HG03097 (cell line): ENCODE results near the gene RTP2.

Experiments
- ATAC-seq: cut with Tn5 transposase; IDR thresholded peaks from one replicate; pipeline ENCODE4 v1.9.1; 2021; ENCODE audit not compliant: unreplicated experiment, low FRiP score

RTP2 gene, protein sequence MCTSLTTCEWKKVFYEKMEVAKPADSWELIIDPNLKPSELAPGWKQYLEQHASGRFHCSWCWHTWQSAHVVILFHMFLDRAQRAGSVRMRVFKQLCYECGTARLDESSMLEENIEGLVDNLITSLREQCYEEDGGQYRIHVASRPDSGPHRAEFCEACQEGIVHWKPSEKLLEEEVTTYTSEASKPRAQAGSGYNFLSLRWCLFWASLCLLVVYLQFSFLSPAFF

DNA sequence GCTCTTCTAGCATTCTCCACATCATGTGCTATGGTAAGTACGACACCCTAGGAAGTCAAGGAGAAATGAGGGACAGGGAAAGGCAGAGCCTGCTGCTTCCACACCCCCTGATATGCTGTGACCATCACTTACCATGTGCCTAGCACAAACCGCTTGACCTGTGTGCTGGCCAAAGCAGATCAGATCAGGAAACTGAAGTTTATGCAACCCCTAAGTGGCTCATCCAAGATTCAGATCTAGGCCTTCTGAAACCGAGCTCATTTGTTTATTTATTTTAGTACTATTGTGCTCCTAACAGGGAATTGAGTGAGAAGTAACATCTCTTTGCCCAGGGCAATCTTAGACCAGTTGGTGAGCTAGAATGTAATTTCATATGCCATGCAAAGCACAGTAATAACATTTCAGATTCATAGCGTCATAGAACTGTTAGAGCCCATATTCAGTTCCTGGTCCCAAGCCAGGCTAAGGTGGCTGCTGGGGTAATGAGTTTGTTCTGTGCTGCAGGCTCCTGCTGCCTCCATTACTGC is at the start of gene RTP2:
Gene RTP2 (minus strand): TSS at position 51 of the 527 bp plus-strand sequence. CDS start 429 bp downstream, outside the sequence.
- ATAC-seq: no peak

DNA sequence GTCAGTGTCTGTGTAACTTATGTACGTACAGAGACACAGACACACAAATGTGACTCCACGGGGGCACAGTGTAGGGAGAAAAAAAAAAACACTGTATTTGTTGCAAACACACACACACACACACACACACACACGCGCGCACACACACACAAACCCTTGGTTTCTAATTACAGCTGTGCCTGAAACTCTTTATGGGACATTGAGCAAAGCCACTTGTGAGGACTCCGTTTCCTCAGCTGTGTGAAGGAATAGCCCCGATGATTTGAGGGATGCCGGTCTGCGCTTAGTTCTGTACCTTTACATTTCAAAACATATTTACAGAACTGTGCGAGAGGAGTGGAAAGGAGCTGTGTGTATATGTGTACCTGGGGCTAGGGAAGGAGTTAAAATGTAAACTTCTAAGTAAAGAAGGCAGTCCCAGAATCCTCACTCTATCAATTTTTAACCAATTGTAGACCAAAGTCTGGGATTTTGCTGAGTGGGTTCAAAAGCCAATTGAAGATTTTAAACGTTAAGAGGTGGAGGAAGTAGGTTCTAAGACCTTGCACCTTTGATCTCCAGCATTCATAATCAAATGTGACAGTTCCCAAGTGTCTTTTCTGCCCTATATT is 48.3 kb upstream of the RTP2 start:
- no peak for ATAC-seq

DNA sequence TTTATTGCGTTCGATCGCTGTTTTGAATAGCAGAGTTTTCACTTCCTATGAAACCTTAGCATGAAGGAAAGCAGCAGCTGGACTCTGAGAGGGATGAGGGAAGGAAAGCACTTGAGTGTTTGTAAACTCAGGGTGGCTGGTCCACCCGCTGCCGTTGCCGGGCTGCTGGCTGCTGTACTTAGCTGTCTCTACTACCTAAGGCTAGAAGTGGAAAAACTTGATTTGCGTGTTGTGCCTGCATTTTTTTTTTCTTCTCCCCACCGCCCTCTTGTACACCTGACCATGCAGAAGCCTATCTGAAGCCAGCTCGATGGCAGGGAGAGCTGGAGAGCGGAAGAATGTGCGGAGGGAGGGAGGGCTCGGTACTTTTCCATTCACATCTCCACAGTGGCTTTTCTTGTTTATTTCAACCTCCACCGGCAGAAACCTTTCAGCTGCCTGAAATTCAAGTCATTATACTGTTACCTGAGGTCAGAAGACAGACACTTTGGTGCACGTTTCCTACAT is 47.7 kb upstream of the RTP2 start:
- no peak for ATAC-seq

DNA sequence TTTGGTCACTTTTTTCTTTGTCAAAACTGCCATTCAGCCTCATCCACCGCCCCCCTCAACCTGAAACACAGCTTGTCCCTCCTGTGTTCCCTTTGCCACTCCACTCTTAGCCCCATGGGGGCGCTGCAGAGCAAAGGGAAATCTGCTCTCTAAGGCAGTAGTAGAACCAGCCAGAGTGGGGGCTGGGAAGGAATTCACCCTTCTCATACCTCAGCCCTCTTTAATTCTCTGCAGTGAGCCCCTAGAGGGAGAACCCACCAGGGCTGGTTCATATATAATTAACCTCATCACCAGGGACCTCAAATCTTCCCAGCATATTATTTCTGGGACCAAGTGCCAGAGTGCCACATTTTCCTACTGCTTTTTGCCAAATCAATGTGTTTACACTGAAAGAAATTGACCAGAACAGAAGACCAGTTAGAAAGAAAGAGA is 45.7 kb upstream of the RTP2 start:
- ATAC-seq: peak; percentile 51

DNA sequence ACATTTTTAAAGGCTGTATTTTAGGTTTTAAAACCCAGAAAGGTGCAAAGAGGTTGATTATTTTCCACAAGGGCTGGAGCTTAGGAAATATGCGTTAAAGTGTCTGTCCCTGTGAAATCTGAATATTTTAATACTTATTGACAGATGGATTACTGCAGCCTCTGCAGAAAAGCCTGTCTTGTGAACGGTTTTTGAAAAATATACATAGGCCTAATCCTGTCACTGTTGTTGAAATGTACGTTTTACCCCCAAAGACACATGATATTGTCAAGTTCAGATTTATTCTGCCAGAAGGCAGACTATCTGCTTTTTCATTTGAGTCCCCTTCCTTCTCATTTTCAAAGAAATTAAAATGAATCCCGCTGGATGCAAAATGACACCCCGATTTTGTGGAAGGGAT is 45.1 kb upstream of the RTP2 start:
- no peak for ATAC-seq

DNA sequence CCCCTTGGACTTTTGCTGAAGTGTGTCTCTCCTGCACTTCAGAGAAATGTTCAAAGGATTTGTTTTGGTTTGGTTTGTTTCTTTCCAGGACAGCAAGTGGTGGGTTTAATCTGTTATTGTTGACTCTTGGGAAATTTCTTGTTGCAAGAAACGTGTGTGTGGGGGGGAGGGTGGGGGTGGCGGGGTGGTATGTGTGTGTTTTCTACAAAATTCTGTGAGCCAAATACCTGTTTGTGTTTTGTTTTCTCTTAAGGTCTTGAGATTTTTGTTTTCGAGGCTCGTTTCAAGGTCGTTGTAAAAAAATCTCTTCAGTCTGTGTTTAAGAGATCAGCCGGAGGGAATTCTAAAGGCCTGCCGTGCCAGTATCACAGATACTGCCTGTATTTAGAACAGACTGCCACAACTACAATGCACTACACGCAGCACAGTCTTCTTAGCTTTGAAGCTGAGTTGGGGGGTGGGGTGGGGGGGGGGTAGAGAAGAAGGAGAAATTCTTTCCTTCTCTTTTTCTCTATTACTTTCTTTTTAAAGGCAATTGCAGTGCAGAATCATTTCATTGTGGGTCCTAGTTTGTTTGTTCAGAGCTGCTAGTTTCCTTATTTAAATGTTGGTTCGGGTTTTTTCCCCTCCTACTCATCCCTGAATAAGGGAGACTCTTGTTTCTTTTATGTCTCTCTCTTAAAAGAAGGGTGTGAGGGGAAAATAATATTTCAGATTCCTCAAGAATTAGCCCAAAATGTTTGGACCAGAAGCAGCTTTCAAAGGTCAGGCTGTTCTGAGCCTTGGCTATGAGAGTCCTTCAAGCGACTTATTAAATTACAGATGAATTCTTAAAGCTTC is 44.3 kb upstream of the RTP2 start:
- no peak for ATAC-seq

DNA sequence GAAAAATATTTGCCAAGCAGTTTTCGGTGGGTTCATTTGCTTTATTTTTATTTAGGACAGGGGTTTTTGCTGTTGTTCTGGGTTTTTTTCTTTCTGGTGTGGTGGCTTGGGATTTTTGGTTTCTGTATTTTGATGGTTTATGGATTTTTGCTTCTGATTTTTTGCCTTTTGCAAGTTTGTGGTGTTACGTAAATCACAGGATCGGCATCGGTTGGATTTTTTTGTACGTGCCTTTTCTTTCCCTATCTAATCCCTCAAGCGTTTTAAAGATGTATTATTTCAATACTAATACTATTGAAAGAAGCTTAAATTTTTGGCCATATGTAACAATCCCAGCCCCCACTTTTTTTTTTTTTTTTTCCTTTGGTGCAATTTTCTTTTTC is 43.7 kb upstream of the RTP2 start:
- no peak for ATAC-seq

DNA sequence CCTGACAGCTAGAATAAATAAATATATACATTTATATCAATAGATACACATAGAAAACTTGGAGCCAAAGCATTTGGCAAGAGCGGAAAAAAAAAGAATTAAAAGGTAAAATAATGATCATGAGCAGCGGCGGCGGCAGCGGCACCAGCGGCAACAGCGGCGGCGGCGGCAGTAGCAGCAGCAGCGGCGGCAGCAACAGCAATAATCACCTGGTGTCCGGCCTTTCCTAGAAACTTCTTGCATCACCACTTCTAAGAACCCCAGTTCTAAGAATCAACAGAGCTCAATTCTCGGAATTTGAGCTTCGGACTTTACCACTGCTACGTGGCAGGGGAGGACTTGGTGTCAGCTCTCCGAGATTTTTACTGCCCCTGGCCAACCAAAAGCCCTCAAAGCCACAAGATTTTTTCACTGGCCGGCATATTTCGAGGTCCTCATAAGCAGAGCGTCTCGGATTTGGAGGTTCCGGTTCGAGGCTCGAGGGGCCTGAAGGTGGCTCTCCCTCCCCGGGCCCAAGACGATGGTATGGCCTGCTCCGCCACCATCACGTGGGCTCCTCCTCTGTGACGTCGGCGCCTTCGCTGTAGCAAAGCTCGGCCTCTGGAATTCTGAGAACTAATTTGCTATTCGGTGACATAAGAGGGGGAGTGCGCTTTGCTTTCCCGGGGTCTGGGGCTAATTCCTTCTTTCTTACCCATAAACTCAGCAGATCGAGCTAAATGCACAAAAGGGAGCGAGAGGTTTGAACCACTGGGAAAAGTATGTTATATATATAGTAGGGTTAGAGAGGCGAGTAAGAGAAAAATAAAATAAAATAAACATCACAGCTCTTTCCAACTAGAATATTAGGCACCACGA is 43.1 kb upstream of the RTP2 start, which contains the start of gene BCL6:
Gene BCL6 (minus strand): TSS at position 268 of the 858 bp plus-strand sequence. CDS start 11,775 bp downstream, outside the sequence.
- peak; percentile 51 for ATAC-seq

DNA sequence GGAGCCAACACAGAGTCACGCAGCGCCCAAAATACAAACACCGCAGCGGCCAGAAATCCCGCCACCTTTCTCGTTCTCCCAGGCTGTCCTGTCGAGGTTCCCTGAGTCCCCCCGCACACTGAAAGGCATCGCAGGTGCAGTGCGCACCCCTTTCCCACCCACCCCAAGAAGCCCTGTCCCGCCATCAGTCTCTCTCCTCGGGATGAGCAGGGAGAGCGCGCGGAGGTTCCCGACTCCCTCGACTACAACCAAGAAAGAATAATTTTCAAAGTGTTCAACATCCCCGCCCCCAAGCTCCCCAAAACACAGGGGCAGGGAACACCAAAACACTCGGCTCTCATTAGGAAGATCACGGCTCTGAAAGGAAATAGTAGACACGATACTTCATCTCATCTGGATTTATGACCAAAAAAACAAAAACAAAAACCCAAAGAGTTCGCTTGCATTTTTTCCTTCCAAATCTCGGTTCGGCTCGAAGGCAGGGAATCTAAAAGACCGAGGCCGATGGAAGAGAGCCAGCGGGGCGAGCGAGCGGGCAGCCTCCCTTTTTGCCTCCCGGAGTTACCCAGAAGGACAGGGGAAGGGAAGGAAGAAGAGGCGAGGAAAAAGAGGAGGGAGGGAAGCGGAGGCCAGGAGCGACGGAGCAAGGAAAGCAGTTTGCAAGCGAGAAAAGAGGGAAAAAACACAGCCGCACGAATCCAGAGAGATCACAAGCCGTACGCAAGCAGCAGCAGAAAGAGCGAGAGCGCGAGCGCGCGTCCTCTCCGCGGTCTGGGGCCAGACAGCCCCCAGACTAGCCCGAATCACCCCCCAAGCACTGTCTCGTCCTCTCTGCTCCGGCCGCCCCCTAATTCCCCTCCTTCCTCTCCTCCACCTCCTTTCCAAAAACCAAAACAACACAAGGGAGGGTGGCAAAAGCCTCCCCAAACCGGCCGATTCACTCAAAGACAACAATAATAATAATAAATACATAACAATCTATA is 42.1 kb upstream of the RTP2 start:
- ATAC-seq: no peak

DNA sequence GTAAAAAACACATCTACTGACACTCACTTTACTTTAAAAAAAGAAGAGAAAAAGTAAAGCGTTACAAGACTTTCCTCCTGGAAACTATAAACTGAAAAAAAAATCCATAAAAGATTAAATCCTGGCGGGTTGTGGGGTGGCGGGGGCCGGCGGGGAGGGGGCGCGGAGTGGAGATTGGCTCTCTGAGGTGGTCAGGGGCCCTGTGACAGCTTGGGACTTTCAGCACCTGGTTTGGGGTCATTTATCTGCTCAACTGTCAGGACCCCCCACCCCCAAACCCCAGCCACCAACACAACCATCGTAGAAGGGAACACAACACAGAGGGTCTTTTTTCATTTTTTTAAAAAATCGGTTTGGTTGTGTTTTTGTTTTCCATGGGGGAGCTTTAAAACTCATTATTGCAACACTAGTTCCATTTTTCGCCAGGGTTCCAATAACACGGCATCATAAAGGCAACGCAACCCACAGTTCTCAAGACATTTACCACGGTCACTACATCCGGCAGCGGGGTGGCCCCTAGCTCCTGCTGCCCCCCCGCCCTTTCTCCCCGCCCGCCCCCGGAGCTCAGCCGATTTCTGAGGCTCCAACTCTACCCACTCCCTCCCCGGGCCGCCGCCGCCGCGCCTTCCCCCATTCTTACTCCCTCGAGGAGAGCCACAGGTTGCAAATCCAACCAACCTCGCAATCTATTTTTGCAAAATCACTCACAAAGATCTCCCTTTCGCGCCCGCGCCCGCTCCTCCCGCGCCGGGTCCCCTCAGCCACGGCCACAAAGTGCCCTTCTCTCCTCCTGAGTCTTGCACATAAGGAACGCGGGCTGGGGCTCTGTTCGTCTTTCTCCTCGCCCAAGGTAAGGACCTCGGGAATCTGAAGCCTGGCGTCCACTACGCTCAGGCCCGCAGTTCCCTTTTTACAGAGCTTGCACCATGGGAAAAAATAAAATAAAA is 41.1 kb upstream of the RTP2 start:
- ATAC-seq: no peak

DNA sequence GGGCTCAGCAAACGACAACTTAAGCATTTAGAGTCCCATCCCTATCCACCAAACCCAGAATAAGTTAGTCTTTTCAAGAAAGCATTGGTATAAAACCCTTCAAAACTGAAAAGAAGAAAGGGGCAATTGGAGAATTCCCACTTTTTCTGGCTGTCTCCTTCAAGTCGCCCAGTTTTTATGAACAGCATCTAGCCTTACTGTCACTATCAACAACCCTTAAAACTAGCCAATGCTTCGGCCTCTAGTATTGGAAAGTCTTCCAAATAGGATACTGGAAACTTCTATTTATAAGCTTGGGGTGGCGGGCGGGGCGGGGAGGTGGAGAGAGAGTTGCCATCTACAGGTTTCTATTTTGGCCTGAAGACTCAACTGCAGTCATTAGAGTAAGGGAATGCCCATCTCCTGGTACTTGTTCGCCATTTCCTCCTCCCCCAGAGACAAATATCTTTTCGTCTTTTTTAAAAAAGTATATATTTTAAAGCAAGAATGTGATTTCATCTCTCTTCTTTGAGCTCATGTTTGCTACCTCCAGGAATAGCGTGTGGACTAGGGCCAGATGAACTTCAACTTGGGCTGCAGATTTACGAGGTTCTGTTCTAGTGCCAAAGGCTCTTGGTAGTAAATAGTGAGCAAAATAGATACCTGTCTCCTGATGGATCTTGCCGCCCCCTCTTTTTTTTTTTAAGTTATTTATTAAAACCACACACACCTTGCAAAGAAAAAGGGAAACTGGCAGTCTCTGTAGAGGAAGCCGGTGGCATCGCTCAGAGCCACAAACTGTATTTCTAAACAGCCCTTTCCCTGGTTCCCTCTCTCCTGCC is 40.2 kb upstream of the RTP2 start:
- ATAC-seq: no peak

DNA sequence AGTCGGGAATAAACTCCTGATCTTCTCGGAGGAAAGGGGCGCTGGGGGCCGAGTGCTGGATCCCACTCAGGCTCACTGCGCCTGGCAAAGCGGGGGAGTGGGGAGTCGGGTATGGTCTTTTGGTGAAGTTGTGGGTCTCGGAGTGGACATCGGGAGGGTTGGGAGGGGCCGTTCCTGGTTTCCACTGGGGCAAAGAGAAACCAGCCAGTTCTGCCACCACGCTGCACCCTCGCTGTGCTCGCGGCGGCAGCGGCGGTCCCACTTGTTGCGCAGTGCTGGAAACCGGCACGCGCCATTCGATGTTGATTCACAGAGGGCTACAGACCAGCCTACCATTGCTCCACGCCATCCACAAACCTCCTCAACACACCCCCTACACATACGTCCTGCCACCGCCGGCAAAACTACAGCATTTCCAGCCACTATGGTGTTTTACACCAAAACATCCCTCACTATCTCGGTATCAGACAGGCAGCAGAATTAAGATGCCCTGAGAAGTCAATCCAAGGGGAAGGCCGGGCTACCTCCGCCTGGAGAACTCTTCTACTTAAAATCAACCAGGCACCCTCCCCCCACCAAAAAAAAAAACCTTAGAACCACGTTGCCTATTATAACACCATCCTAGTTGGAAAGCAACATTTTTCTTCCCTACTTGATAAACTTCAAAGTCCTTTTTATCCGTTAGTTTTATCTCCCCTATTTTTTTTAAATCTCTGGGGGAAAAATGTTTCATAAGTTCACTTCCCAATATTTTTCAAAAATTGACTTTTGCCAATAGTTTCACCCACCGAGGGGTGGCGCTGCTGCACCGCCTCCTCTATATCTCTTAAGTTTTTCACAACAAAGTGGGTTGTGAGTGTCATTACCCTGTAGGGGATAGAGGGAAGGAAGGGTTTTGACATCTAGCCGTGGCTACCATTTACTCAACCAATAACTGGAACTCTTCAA is 39.3 kb upstream of the RTP2 start:
- no peak for ATAC-seq

DNA sequence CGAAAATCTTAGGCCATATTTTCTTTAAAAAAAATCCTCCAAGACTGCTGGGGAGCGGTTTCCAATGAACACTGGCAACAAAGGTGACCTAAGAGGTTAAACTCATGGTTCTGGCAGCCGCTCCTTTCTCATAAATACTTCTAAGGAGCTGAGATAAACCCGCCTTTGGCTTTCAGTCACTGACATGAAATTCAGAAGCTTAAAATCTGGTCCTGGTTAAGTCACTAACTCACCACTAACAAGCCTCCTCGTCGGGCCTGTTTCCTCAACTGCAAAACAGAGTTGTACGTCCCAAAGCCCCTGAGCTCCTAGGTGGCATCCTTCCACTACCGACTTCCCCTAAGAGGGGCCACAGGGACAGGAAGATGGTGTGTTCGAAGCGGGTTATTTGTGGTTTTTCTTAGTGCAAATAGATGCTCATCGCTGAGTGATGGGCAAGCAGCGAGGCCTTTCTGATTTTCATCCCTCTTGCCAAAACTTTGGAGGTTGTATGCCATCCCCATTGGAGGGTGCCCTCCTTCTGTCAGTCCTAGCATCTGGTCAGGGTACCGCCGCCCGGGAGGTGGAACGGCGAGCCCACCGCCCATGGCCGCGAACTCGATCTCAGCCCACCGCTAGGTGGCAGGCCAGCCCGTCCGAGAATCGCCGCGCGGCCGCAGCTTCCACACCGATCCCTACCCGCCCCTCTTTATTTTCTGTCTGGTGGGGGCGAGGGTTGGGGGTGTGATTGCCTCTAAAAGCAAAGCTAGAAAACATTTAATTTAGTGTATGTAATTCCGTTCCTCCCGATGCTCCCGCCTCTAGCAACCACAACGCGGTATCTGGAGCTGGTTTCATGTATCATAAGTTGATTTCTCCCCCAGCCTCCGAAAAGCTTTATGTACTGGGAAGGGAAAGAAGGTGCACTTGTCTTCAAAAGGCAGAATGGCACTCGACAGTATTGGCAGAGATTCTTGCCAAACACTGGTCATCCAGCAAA is 38.4 kb upstream of the RTP2 start:
- ATAC-seq: no peak

DNA sequence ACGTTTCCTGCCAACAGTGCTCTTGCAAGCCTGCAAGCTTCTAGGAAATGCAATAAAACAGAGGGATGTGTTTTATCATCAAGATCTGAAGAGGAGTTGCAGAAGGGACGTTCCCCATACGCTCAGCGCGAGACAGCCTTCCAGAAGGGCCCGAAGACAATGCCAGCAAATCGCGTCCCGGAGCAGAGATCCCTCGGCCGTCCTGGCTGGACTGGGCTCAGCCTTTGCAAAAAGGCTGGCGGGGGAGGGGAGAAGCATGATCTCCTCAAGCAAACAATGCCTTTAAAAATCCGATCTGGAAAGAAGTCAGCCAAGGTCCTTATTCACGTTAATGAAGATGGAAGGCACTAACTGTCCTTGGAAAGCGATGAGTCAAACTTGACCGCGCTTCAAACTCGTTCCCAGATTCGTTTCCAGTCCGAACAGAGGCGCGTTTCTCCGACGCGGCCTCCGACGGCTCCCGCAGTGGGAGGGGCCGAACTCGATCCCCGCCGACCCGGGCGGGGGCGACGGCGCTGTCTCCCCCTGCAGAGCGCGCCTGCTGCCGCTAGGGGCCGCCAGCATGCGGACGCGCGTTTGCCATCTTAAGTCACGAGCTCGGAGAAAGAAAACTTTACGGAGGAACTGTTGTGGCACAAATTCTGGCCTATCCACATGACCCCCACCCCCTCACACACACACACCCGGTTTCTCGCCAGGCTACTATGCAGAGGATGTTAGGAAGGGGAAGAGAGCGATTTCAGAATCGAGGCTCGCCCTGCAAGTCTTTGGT is 37.4 kb upstream of the RTP2 start:
- no peak for ATAC-seq
